Neural crest cell (in vitro differentiated cells): ENCODE results near the gene C1QTNF3. TPM values are rescaled to one million over a fixed set of nuclear protein-coding genes. Genes with fewer than 3 reads are reported as not detected.
A peak's percentile ranks its signal among the peaks of the same experiment; 100 is the strongest.

Experiments used
- DNase-seq: peaks from one replicate; pipeline ENCODE4 v3.0.0; 2021; ENCODE audit warnings: low read depth, mixed read lengths, low spot score
- H3K27ac Mint-ChIP-seq: one replicate; pipeline ENCODE4 v1.8.0; 2021; ENCODE audit warnings: mild to moderate bottlenecking, mixed read lengths; ENCODE audit not compliant: unreplicated experiment
- H3K27me3 Mint-ChIP-seq: 2 replicates; pipeline ENCODE4 v1.8.0; 2021; ENCODE audit warnings: low read depth, mild to moderate bottlenecking, mixed read lengths
- H3K36me3 Mint-ChIP-seq: 2 replicates; pipeline ENCODE4 v1.8.0; 2021; ENCODE audit warnings: low read depth, mild to moderate bottlenecking, mixed read lengths
- H3K4me1 Mint-ChIP-seq: 2 replicates; pipeline ENCODE4 v1.8.0; 2021; ENCODE audit warnings: mixed read lengths
- H3K4me3 Mint-ChIP-seq: one replicate; pipeline ENCODE4 v1.8.0; 2021; ENCODE audit warnings: mild to moderate bottlenecking, mixed read lengths
- H3K9me3 Mint-ChIP-seq: 2 replicates; pipeline ENCODE4 v1.8.0; 2021; ENCODE audit warnings: mixed read lengths
- CTCF ChIP-seq: fragments of 200-600 bp; sonication (generic); conservative IDR thresholded peaks from 2 replicates; pipeline ENCODE4 v1.5.0; 2021; ENCODE audit warnings: antibody characterized with exemption, mild to moderate bottlenecking
- total RNA-seq: library from RNA; stranded (reverse); gene quantifications from 2 replicates; pipeline ENCODE4 v1.2.1, GENCODE V29; 2021

C1QTNF3 gene
- total RNA-seq, 1 donor from 2014 or later: 7.7 TPM

GRCh38 chr5:33997331-33997983 is 45.6 kb downstream of the C1QTNF3 start:
- peaks cover 23% of the 10 kb centered on the region for H3K4me1 Mint-ChIP-seq
- no peaks in the 10 kb centered on the region for H3K27me3 Mint-ChIP-seq
- DNase-seq: no peak
- peak; percentile 71 for TF ChIP-seq CTCF
- peaks cover 9% of the 10 kb centered on the region for H3K36me3 Mint-ChIP-seq
- peak overlapping the region; percentile 25 for H3K4me3 Mint-ChIP-seq
- H3K27ac Mint-ChIP-seq: no peak overlapping the region
- no peaks in the 10 kb centered on the region for H3K9me3 Mint-ChIP-seq

DNA sequence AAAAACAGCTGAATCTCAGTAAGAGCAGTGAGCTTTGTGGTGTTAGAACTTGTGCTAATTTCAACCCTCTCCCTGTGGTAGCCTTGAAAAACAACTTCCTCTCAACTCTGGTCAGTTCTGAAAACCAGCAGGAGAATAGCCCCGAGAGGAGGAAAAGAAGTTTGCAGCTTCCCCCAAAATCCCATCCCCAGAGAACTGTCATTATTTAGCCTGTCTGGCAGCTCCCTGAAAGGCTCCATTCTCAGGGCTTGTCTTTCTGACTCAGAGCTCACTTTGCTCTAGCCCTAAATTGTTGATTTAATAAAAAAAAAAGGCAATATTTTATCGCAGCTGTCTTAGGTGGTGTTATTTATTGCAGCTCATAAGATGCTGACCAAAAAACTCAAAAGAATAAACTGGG is 47.1 kb downstream of the C1QTNF3 start:
- Mint-ChIP-seq H3K27me3 (no peaks in the 10 kb centered on the region), H3K4me1 (peaks cover 11% of the 10 kb centered on the region), H3K27ac (no peak overlapping the region), H3K9me3 (no peaks in the 10 kb centered on the region), H3K4me3 (no peak overlapping the region), H3K36me3 (peaks cover 9% of the 10 kb centered on the region)
- DNase-seq: no peak
- no peak for TF ChIP-seq CTCF

DNA sequence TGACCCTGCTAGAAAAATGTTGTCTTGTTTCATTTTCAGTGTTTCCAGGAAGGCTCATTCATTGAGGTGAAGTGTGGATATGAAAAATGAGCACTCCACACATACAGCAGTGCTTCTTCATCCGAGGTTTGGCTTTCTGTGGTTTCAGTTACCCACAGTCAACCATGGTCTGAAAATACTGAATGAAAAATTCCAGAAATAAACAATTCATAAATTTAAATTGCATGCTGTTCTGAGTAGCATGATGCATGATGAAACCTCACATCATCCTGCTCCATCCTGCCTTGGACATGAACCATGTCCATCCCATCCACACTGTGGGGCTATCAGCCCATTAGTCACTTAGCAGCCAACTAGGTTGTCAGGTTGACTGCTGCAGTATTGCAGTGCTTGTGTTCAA is 48.2 kb downstream of the C1QTNF3 start:
- H3K4me1 Mint-ChIP-seq: peaks cover 11% of the 10 kb centered on the region
- no peak for DNase-seq
- TF ChIP-seq CTCF: no peak
- H3K27ac Mint-ChIP-seq: no peak overlapping the region
- no peaks in the 10 kb centered on the region for H3K27me3 Mint-ChIP-seq
- no peak overlapping the region for H3K4me3 Mint-ChIP-seq
- no peaks in the 10 kb centered on the region for H3K9me3 Mint-ChIP-seq
- peaks cover 9% of the 10 kb centered on the region for H3K36me3 Mint-ChIP-seq

DNA sequence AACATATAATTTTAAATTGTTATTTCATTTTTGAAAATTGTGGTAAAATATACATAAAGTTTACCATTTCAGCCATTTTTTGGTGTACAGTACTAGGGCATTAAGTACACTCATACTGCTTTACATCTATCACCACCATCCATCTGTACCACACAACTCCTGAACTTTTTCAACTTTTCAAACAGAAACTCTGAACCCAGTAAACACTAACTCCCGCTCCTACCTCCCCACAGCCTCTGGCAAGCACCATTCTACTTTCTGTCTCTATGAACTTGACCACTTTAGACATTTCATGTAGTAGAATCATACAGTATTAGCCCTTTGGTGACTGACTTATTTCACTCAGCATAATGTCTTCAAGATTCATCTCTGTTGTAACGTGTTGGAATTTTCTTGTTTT is 50.1 kb downstream of the C1QTNF3 start:
- no peaks in the 10 kb centered on the region for H3K27me3 Mint-ChIP-seq
- no peaks in the 10 kb centered on the region for H3K9me3 Mint-ChIP-seq
- no peak for DNase-seq
- peaks cover 21% of the 10 kb centered on the region for H3K36me3 Mint-ChIP-seq
- H3K4me1 Mint-ChIP-seq: peaks cover 11% of the 10 kb centered on the region
- no peak for TF ChIP-seq CTCF
- H3K27ac Mint-ChIP-seq: no peak overlapping the region
- H3K4me3 Mint-ChIP-seq: no peak overlapping the region

- Mint-ChIP-seq H3K9me3 (no peaks in the 10 kb centered on the region), H3K4me3 (no peak overlapping the region), H3K36me3 (peaks cover 17% of the 10 kb centered on the region), H3K27me3 (no peaks in the 10 kb centered on the region), H3K27ac (no peak overlapping the region), H3K4me1 (peaks cover 7% of the 10 kb centered on the region)
- no peak for TF ChIP-seq CTCF
- no peak for DNase-seq
Measured at GRCh38 chr5:33985447-33985846, 57.6 kb downstream of the C1QTNF3 start.
